GM18867 (cell line): ENCODE measurements around the gene CEP41.

ENCODE experiments used
- ATAC-seq: cut with Tn5 transposase; IDR thresholded peaks from one replicate; pipeline ENCODE4 v1.9.1; 2021; ENCODE audit warnings: mild to moderate bottlenecking, moderate library complexity; ENCODE audit not compliant: unreplicated experiment

CEP41 gene

DNA sequence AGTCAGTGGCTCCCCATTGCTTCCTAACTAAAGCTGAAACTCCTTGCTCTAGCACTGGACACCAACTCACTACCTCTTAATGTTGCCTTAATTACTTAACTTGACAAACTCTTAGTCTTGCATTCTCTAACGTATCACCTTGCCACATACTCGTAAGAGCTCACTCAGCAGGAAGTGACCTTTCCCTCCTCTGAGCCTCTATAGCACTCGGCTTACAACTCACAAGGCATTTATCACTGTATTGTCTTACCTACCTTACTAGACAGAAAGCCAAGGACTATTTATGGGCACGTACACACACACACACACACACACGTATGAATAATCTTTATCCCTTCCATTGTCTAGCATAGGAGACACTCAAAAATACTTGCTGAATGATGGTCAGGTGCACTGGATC is 21.2 kb downstream of the CEP41 start:
- no peak for ATAC-seq

DNA sequence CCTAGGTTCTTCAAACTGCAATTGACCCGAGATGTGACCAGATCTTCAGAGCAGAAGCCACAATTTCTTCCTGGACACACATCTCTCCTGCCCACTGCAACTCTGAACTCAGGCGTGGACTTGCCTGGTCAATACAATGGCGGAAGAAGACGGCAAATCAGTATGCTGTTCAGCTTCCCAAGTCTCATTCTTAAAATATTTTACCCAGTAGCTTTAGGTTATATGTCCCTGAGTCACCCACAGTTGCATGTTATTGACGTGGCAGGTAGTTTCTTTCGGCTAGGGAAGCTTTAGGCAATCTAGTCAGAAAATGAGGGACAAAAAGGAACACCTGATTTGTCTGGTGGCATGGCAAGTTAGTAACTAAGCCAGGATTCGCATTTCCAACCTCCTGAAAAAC is 22.5 kb downstream of the CEP41 start:
- ATAC-seq: no peak

DNA sequence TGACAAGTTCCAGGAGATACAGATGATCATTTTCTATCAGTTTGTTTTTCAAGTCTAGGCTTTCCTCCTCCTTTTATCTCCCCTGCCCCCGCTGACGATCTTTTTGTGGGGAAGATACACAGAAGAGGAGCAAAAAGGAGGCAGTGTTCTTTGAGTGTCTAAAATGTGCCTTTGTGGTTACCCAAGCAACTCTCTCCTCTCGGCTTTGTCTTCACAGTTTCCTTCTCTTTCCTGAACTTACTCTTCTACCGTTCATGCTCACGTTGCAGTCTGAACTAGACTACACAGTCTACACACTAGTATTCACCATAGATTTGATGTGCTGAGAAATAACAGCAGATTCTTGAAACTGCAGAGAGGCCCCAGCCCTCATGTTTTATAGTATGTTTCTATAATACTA is 23.6 kb downstream of the CEP41 start:
- ATAC-seq: no peak

DNA sequence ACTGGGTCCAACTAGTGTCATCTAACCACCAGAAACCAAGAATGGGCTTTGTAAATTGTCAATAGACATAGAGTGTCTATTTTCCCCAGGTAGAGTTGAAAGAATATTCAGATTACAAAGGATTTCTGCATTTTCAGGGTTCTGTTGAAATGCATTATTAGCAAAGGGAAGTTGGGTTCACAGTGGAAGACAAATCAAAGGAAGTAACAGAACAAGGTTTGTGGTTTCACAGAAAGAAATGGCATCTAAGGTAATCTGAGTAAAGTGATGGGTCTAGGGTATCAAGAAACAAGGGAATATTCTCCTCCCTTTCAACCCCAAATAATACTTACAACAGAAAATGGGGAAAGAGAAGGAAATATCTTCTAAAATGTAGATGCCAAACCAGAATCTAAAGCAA is 25.8 kb downstream of the CEP41 start:
- no peak for ATAC-seq

DNA sequence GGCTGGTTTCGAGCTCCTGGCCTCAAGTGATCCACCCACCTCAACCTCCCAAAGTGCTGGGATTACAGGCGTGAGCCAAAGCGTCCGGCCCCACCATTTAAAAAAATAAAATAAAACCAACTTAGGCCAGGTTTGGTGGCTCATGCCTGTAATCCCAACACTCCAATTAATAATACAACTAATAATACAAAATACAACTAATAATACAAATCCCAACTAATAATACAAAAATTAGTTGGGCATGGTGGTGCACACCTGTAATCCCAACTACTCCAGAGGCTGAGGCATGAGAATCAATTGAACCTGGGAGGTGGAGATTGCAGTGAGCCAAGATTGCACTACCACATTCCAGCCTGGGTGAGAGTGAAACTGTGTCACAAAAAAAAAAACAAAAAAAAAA is 27.6 kb downstream of the CEP41 start:
- no peak for ATAC-seq

DNA sequence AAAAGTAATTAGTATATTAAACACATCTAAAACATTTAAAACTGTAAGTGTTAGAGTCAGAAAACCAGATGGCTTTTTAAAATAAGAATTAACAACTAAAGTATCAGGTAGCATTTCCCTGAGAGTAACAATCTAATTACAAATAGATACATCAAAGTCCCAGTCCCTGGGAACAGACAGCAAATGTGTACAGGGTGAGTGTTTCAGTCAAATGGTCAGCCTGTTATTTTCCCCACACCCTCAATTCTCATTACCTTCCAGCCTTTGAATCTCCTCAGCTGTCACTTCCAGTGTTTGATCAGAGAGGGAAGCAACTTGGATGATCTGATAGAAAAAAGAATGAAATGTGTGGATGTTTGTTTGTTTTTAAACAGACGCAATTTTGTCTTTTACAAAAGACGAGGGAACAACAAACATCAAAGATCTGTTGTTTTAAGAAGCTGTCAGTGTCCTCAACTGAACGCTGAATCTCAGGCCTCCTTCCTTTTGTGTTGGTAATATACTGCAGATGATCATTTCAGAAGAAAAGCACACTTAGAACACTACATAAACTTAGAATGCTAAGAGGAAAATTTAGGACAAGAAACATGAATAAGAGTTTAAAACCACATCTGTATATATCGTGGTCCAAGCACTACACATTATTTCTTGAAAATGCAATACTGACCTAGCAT is 29.8 kb downstream of the CEP41 start:
- ATAC-seq: no peak

DNA sequence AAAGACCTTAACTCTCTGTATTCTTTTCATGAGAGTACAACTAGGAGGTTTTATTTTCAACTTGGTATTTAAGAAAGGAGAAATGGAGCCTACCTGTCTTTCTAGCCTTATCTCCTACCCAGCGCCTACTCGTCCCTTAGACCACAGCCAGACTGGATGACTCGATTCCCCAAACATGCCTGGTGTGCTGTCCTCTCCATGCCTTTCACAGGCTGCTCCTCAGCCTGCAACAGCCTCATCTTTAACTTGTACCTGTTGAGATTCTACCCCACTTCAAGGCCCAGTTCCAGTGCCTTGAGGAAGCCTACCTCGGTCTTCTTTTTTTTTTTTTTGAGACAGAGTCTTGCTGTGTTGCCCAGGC is 31.1 kb downstream of the CEP41 start:
- ATAC-seq: no peak

DNA sequence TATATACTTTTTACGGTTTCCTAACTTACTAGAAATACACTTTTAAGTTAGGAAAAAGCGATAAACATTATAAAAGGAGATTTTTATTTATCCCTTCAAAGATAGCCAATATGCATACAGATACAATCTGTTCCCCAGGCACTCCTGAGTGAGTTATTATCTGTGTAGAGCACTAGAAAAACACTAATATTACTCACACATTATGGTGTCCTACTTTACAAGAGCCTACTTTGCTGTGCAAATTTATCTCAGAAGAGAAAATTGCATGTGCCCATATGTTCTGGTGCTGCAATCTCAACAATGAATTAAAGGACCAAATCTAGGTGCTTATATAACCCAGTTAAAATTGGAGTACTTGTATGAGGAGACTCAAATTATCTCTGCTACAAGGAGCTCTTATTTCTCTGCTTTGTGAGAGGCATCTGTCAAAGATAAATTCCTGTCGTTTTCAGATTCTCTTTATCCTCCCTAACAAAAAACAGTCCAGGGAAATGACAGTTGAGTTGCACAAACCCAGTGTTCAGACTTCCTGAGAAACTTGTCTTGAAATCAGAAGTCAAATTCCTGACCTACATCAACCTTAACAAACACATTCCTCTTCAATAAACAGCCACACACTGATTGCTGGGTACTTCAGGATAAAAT is 31.6 kb downstream of the CEP41 start:
- ATAC-seq: no peak

DNA sequence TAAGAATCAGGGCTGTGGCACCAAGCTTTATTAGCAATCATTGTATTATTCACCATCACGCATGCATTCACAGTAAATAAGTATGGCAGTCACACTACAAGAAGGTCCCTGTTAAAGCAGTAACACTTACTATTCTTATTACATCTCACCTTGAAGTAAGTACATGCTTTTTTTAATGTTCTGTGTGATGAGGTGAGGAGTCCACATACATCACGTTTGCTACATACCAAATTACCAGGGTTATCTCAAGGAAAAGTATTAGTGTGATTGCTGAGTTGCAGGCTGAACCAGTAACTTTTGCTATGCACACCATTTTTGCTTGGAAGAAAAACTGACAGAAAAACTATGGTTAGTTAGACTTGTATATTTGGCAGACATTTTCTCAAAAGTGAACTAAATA is 35.8 kb downstream of the CEP41 start:
- ATAC-seq: no peak

DNA sequence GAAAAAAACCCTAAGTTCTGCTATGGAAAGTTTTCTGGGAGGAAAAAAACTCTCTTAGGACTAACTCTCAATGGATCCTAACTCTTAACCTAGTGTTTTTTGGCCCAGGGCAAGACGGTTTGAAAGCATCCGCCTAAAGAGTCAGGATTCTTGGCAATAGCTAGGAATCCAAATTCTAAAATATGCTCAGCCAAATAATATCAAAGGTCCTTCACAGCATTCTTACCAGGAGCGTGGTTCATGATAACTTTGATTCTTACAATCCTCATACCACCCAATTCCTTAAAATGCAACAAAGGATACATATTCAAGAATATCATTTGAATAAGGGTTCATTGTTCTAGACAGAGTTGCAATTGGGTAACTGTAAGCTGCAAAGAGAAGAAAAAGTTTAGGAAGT is 39.2 kb downstream of the CEP41 start:
- ATAC-seq: no peak

DNA sequence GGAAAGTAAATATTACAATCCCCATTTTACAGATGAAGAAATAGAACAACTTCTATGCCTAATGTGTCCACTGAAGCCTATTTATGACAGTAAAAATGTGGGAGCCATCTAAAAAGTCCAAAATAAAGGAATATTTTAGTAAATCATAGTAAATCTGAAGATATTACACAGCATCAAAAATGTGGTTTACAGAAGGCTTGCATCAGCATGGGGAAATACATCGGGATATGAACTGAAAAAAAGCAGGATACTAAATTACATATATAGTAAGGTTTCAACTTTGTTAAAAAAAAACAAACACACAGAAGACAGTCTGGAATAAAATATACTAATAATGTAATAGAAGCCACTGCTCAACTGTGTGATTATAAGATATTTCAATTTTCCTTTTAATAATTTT is 39.7 kb downstream of the CEP41 start:
- no peak for ATAC-seq

DNA sequence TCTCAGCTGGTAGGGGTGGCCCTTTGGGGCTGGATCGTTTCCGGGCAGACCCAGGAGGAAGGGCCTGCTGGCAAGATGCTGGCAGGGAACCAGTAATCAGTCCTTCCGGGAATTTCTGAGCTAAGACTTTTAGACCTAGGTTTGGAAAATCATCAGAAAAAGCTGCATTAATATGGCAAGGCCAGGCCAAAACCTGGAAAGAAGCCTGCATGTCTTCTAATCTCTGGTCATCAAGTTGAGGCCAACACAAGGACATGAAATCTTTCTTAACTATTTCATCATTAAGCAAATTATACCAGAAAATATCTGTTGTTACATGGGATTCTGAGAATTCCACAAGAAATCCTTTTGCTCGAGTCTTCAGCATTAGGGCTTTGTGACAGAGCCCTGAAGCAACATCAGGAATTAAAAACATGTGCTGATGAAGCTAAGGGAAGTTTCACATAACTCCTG is 40.7 kb downstream of the CEP41 start:
- ATAC-seq: no peak

DNA sequence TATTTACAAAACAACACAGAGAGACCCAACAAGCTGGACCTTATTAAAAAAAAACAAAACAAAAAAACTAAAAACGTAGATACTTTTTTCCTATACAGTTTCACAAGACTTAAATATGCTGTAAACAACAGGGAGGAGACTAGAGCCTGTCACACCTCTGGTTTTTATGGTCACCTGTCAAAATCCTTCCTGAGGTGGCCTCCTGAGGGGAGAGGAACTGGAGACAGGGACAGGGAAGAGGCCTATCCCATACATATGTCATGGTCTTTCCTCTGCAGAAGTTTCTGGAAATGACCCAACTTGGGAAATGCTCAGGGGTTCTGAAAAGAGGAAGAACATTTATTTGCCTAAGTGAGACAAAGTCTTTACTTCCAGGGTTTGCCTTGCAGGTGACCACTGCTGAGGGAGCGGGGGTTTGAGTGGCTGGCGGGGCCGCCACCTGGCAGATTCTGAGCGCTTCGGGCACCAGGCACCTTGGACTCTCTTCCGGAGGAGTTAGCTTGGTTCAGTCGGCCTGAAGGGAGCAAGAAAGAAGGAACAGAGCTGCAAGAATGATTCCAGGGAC is 42.2 kb downstream of the CEP41 start:
- no peak for ATAC-seq

DNA sequence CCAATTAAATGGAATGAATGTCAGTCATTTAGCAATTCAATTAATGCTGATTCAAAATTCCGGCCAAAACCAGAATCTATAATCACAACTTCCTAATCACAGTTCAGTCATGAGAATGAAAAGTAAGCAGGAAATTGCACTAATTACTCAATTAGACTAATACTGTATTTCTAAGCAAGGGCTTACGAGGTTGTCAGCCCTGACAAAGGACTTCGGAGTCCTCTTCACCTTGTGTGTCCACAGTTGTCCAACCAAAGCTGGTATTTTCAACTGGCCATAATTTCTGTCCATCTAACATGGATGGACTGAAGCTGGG is 43.1 kb downstream of the CEP41 start:
- no peak for ATAC-seq

DNA sequence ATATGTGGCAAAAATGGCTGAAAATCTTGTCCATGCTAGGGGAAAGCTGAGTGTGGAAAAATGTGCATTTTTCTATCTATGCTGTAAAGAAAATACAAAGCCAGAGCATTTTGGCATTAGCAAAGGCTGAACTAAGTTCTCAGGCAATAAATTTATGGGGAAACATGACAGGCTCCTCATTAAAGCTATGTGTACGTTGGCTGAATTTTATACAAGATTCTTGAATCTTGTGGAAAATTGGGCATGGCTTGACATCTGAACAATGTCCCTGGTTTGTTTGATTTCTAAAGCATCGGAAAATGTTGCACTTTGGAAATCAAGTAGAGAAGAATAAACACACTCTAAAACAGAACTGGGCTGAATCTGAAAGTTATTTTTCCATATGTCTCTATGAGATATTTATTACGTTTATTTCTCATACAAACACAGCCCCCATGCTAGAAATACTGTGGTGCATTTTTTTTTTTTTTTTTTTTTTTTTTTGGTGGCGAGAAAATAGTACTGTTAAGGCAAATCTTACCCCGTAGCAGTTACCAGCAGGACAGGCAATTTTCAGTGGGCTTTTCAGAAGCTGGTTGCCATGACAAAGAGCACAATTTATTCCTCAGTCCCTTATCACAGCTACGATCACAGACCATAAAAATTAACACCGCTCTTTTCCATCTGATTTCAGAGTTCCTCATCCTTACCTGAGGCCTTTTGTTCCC is 43.6 kb downstream of the CEP41 start:
- ATAC-seq: no peak

DNA sequence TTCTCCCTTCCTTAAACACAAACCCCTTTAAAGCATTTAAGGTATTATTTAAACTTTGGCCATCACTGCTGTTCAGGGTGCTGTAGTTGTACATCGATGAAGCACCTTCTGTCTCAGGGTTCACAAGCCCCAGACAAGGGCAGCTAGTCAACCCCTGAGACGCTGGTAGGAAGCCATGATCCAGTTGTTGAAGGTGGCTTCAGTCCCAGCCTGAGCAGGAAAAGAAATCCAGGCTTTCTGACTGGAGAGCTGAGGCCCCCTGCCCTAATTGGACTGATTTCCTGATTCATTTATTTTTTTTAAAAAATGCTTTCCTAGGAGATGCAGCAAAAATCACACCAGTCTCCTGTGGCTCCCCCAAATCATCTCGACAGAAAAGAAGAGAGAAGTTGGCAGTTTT is 44.7 kb downstream of the CEP41 start:
- no peak for ATAC-seq

DNA sequence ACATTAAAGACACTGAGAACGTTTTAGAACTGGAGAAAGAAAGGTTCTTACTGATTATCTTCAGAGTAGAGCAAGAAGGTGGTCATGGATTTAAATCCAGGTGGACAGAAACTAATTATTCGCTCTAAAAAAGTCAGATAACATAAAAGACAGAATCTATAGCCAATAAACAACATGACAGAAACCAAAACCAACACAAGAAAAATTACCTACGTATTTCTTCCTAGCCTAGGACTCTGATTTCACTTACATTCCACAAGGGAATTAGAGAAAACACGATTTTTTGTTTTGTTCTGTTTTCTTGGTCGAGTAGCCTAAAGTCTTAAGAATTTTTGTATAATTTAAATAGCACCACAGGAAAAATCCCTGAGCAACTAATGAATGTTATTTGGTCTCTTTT is 45.4 kb downstream of the CEP41 start:
- no peak for ATAC-seq

DNA sequence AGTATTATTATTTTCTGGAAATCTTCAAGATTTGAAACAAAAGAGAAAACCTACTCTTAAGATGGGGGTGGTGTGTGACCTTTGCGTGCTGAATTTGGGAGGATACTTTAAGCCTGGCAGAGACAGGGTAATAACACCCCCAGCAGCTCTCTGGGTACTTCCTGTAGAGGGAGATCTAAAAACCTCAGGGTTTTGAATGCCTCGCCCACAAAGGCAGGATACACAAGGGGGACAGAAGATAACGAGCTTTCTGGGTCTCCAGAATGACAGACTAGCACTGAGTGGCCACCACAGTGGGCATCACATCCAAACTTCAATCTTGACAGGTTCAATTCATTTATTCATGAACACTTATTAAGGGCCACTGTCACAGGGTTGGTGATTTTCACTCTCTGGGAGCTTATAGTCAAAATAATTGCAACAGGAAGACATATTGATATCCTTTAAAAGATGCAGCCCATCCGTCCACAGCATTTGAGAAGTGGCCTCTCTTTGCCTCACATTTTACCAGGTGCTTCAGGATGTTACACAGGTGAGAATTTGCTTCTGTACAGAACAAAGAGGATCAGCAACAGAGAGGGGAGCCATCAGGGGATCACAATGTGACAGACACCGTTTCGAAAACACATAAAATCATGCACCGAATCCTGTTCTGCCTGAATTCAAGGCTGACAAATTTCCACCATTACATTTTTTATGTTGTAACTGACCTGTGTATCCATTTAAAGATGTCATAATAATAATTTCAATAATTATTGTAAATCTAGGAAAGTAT is 46.2 kb downstream of the CEP41 start:
- no peak for ATAC-seq

DNA sequence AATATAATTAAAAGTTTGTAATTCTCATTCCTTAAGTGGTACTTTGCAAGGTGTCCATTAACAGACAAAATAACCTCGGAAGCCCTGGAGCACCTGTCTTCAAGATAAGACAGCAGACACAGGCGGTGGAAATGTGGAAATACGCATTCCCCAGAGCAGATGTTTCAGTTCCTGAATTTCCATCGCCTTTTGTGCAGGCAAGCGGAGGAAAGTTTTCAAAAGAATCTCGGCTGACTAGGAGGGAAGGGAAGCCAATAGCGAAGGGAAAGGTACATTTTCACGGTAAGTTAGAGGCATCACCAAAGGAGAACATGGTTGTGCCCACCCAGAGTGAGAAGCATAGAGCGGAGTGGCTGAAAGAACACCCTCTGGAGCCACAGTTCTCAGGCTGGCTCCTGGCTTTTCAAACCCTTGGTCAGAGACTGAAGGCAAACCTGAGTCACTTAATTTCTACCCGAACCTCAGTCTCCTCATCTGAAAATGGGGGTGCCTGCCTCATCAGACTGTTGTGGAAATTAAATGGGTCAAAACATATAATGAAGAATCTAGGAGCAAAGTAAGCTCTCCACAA is 46.9 kb downstream of the CEP41 start:
- no peak for ATAC-seq

DNA sequence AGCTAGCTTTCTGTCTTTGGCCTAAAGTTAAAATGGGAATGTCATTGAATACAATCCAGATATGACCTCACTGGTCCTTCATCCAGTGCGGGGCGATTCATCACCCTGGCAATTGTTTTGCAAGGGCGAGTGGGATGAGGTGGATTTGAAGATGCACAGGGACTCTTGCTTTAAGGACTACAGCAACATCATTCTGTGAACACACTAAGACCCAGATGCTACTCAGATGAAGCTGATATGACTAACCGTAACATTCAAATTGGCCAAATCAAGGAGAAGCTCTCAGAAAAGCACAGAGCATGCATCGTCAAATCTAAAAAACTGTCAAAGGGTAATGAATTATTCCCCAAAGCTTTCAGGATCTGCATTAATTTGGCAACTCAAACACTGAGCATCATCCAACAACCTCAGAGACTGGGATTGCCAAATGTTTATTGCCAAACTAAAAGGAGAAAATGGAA is 47.7 kb downstream of the CEP41 start:
- ATAC-seq: no peak

DNA sequence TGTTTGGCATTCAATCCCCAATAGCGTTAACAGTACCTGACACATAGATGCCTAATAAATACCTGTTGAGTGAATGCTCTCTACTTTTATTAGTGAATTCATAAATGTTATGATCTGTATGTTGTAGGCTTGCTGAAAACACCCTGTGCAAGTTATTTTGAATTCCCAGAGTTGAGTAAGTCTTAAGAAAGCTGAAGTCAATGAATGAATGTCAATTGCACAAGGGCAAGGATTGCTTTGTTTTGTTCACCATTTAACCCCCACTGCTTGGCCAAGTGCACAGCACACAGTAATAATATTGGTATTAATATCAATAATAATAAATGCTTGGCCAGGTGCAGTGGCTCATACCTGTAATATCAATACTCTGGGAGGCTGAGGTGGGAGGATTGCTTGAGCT is 50.3 kb downstream of the CEP41 start:
- no peak for ATAC-seq
